ENCODE measurements around the gene MCOLN1. TPM values are rescaled to one million over a fixed set of nuclear protein-coding genes. Genes with fewer than 3 reads are reported as not detected.

Gene MCOLN1
- total and polyA plus RNA-seq, 2 of the 4 experiments (the other 2 are of a cell fraction), result 3.4 to 19.6 TPM

GRCh38 chr19:7492142-7492541 is 30.3 kb upstream of the MCOLN1 start:
- Histone ChIP-seq H3K27ac (ENCODE audit: insufficient read depth, low read length) (no peak overlapping the region), H3K9me1 (ENCODE audit: insufficient read depth, low read length) (peaks cover 4% of the 10 kb centered on the region; the same call in 1 of the 2 replicates), H3K79me1 (ENCODE audit: low read depth in 1 of 2, low read length in 2 of 2) (no peaks in the 10 kb centered on the region), H4K8ac (ENCODE audit: low read depth in 2 of 2, low read length in 2 of 2) (no peak overlapping the region), H2BK15ac (ENCODE audit: low read depth, low read length) (no peak overlapping the region), H3K56ac (ENCODE audit: extremely low read depth, insufficient read depth, low read length) (no peak overlapping the region), H3K4me1 (ENCODE audit: control insufficient read depth, insufficient read depth, low read length) (peaks cover 4% of the 10 kb centered on the region; the same call in 1 of the 2 replicates), H3K9me3 (ENCODE audit: control insufficient read depth, insufficient read depth, low read length) (no peaks in the 10 kb centered on the region), H3K9ac (ENCODE audit: low read depth, low read length) (no peak overlapping the region), H4K5ac (ENCODE audit: low read depth, low read length) (no peak overlapping the region), H2AK9ac (replicated peaks; ENCODE audit: low read depth, low read length, poor library complexity) (no peak overlapping the region), H2BK5ac (ENCODE audit: low read depth, low read length, poor library complexity, severe bottlenecking) (no peak overlapping the region), H2BK120ac (ENCODE audit: low read depth, low read length) (no peak overlapping the region), H2AK5ac (ENCODE audit: low read depth, low read length) (no peak overlapping the region), H3K4ac (ENCODE audit: low read depth, low read length) (no peak overlapping the region), H3K4me3 (ENCODE audit: insufficient read depth, low read depth, low read length) (no peak overlapping the region), H4K20me1 (ENCODE audit: insufficient read depth, low read length) (no peaks in the 10 kb centered on the region), H3K23ac (ENCODE audit: low read depth, low read length) (no peak overlapping the region), H3K18ac (ENCODE audit: low read depth, low read length) (no peak overlapping the region), H3K4me2 (ENCODE audit: low read depth, low read length) (no peak overlapping the region), H2AFZ (replicated peaks; ENCODE audit: low read length, poor library complexity) (no peak overlapping the region), H3K14ac (replicated peaks; ENCODE audit: low read depth, low read length) (no peak overlapping the region), H4K91ac (ENCODE audit: insufficient read depth, low read depth, low read length) (no peak overlapping the region), H3K36me3 (ENCODE audit: control insufficient read depth, insufficient read depth, low read length) (no peaks in the 10 kb centered on the region), H2BK20ac (ENCODE audit: low read depth, low read length) (no peak overlapping the region), H3K27me3 (ENCODE audit: control insufficient read depth, insufficient read depth, low read length) (no peaks in the 10 kb centered on the region)
- DNase-seq, result no peak
- intact Hi-C loops (cut with micrococcal nuclease) (no loop called here), in situ Hi-C loops (cut with MboI; ENCODE audit: low sequenced_read_pairs) (no loop called here), dilution Hi-C loops (cut with HindIII; ENCODE audit: low sequenced_read_pairs, unreplicated experiment) (no loop called here)
- CTCF ChIA-PET, result no interaction called here
- POLR2A ChIA-PET (ENCODE audit: unreplicated experiment), result interaction anchor here (0.6 kb wide), 1 partner anchor 340 kb away, joined by 3 read pairs; no protein-coding TSS in a partner anchor
- WGBS, 2 experiments (ENCODE audit: extremely low coverage in 2 of 2, insufficient read length in 1 of 2), result 82% methylated on average over 2 of the region's 4 CpGs; no CpG with 5 or more reads in 1 of the 2 experiments
- BruUV-seq (replicated peaks), result no TSS peak
- TF ChIP-seq CTCF (conservative IDR thresholded peaks at IDR 0.05; ENCODE audit: low read depth, low read length) (no peak), SMC3 (IDR thresholded peaks at IDR 0.05; ENCODE audit: low read depth, low read length) (no peak)
- no peak for ATAC-seq (ENCODE audit: low read depth)

All from IMR-90 (cell line).